KOPT-K1 (cell line): ENCODE measurements around the gene SLC16A9.
"Not testable (repeated sequence)": the region's sequence is repeated elsewhere in the genome, so short reads cannot be mapped to it uniquely, and the experiment has no call there.

ENCODE experiments used
- H3K27ac ChIP-seq: fragments of 200-600 bp; sonication (generic); 2 replicates; pipeline ENCODE4 v1.5.1; 2016; ENCODE audit warnings: antibody characterized with exemption, mild to moderate bottlenecking, low read depth, low read length; ENCODE audit not compliant: poor library complexity, severe bottlenecking
- H3K36me3 ChIP-seq: fragments of 200-600 bp; sonication (generic); 2 replicates; pipeline ENCODE4 v1.5.1; 2017; ENCODE audit warnings: antibody characterized with exemption, mild to moderate bottlenecking, low read length, moderate library complexity; ENCODE audit not compliant: insufficient read depth
- H3K9me3 ChIP-seq: fragments of 200-600 bp; sonication (generic); 2 replicates; pipeline ENCODE4 v1.5.1; 2017; ENCODE audit warnings: antibody characterized with exemption, low read length, mild to moderate bottlenecking; ENCODE audit not compliant: insufficient read depth, poor library complexity, severe bottlenecking

SLC16A9 gene

DNA sequence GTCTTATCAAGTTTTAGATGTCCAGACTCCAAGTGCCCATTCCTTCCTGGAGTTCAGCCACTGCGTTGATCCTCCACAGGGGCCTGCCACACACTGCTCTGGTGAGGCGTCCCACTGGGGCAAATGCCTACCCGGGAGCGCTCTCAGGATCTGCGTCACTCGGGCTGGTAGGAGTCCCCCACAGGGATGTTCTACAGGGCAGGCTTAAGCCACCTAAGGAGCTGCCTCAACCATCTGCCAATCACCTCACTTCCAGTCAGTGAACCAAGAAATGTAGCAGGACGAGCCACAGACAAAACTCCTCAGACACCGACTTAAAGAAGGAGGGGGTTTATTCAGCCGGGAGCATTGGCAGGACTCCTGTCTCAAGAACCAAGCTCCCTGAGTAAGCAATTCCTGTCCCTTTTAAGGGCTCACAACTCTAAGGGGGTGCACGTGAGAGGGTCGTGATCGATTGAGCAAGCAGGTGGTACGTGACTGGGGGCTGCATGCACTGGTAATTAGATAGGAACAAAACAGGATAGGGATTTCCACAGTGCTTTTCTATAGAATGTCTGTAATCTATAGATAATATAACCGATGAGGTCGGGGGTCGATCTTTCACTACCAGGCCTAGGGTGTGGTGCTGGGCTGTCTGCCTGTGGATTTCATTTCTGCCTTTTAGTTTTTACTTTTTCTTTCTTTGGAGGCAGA lies 23.8 kb upstream of the SLC16A9 start:
- H3K27ac ChIP-seq, H3K36me3 ChIP-seq, H3K9me3 ChIP-seq: not testable (repeated sequence)

GRCh38 chr10:59732849-59733248 lies 23.2 kb upstream of the SLC16A9 start:
- not testable (repeated sequence) for H3K36me3 ChIP-seq, H3K9me3 ChIP-seq, H3K27ac ChIP-seq

DNA sequence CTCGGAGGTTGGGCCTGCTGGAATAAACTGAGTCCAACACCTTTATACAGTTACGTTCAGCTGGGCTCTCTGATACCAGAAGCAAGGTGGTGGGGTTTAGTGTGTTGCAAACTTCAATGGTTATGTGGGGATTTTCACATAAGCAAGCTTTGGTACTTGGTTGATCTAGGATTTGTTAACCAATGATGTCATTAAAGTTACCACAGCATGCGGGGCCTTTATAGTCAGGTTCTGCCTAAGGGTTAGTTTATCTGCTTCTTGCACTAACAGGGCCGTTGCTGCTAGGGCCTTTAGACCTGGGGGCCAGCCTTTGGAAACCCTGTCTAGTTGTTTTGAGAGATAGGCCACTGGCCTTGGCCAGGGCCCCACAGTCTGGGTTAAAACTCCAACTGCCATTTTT lies 19.5 kb upstream of the SLC16A9 start:
- H3K9me3 ChIP-seq, H3K36me3 ChIP-seq, H3K27ac ChIP-seq: not testable (repeated sequence)

GRCh38 chr10:59724098-59724938 lies 14.7 kb upstream of the SLC16A9 start:
- H3K9me3 ChIP-seq, result no peaks in the 10 kb centered on the region
- no peak overlapping the region for H3K27ac ChIP-seq
- no peaks in the 10 kb centered on the region for H3K36me3 ChIP-seq

DNA sequence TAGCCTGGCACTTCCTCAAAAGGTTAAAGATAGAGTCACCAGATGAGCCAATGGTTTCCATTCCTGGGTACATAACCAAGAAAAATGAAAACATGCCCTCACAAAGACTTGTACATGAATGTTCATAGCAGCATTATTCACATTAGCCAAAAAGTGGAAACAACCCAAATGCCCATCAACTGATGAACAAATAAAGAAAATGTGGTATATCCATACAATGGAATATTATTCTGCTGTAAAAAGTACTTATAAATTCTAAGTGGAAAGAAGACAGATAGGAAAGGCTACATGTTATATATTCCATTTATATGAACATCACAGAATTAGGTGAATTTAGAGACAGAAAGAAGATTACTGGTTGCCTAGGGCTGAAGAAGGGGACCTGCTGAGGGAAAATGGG lies 10.7 kb upstream of the SLC16A9 start:
- Histone ChIP-seq H3K36me3 (no peaks in the 10 kb centered on the region), H3K9me3 (no peaks in the 10 kb centered on the region), H3K27ac (no peak overlapping the region)

- Histone ChIP-seq H3K36me3 (no peaks in the 10 kb centered on the region), H3K9me3 (no peaks in the 10 kb centered on the region), H3K27ac (no peak overlapping the region)
Observed at GRCh38 chr10:59719374-59719773, 9.7 kb upstream of the SLC16A9 start.

GRCh38 chr10:59718257-59718656 lies 8.6 kb upstream of the SLC16A9 start:
- Histone ChIP-seq H3K27ac (no peak overlapping the region), H3K9me3 (no peaks in the 10 kb centered on the region), H3K36me3 (no peaks in the 10 kb centered on the region)

DNA sequence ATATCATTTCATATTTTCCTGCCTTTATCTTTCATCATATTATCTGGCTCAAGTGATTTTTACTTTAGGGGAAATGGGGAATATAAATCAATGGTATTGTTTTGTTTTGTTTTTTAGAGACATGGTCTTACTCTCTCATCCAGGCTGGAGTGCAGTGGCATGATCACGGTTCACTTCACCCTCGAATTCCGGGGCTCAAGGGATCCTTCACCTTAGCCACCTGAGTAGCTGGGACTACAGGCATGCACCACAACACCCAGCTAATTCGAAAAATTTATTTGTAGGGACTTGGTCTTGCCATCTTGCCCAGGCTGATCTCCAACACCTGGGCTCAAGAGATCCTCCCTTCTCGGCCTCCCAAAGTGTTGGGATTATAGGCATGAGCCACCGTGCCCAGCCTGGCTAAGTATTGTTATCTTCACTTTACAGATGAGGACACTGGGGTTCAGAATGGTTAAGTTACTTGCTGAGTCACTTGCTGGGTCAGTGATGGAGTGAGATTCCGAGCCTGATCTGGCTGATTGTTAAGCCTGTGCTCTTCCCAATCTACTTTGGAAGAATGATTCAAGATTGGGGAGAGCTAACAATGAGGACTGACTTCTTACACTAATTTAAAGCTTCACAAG lies 3.7 kb upstream of the SLC16A9 start:
- H3K36me3 ChIP-seq, result no peaks in the 10 kb centered on the region
- no peaks in the 10 kb centered on the region for H3K9me3 ChIP-seq

DNA sequence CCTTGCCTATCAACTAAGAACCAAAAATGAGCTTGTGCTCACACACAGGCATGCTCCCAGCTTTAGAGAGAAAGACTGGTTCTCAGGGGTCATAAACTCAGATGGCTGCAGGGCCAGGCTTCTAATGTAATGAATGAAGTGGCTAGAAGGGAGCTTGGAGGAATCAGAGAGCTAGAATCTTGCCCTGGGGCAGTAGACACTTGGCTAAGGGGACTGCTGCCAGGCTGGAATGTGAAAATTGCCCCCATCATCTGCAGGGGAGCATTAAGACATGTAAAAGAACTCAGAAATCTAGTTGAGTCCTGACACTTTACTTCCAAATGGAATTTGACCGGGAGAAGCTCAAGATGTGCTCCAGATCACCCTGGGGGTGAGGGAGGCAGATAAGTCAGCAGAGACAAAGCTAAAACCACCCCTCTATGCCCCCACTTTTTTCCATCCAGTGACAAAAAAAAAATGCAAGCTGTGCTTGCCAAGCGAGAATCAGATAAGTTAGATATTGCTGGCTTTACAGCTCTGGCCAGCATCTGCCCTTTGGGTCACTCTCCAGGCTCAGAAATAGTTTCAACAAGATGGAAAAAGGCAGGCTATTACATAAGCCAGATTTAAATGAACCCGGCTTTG lies 2.3 kb upstream of the SLC16A9 start:
- no peak overlapping the region for H3K27ac ChIP-seq
- no peaks in the 10 kb centered on the region for H3K36me3 ChIP-seq
- H3K9me3 ChIP-seq, result no peaks in the 10 kb centered on the region

More for the DNA sequence above, 3.7 kb upstream of the SLC16A9 start:
- no peak overlapping the region for H3K27ac ChIP-seq

DNA sequence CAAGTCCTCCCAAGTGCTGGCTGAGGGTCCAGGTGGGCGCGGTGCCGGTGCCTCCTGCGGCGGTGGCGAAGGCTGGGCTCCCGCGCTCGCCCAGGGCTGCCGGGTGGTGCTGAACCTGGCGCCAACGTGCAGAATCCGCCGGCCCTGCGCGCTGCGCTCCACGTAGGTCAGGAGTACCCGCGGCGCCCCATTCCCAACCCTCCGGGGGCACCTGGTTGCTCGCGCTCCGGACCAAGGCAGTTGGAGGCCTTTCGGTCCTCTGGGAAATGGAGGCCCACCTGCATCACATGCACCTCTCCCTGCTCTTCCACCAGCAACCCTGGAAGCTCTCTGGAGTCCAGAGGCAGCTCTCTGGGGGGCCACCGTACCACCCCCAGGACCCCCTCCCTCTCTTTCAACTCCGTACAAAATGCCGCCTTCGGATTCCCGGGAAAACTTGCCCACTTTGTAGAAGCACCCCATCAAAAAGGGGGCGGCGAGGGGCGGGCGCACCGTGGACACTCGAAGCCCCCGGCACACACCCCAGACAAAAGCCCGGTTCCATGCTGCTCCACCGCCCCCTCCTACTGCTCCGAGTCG lies 745 bp downstream of the SLC16A9 start:
- H3K27ac ChIP-seq, result no peak overlapping the region
- no peaks in the 10 kb centered on the region for H3K36me3 ChIP-seq
- no peaks in the 10 kb centered on the region for H3K9me3 ChIP-seq

- no peak overlapping the region for H3K27ac ChIP-seq
- no peaks in the 10 kb centered on the region for H3K36me3 ChIP-seq
- no peaks in the 10 kb centered on the region for H3K9me3 ChIP-seq
Observed at GRCh38 chr10:59706851-59707797, 2.5 kb downstream of the SLC16A9 start.

DNA sequence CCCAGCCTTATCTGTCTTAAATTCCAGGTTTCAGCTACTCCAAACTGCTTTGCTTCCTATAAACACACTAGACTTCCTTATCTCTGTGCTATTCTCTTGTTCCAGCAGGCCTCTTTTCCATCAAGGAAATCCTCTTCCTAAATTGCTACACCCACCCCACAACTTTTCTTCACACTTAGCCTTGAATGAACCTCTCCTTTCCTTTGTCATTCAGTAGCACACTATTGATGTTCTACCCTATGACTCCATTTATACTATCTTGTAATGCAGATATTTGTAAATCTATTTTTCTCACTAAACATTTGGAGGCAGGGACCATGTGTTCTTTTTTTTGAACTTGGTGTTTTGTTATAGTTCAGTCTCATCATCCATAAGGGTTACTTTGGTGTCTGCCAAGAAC lies 3.7 kb downstream of the SLC16A9 start:
- H3K27ac ChIP-seq, result no peak overlapping the region
- no peaks in the 10 kb centered on the region for H3K36me3 ChIP-seq
- no peaks in the 10 kb centered on the region for H3K9me3 ChIP-seq

DNA sequence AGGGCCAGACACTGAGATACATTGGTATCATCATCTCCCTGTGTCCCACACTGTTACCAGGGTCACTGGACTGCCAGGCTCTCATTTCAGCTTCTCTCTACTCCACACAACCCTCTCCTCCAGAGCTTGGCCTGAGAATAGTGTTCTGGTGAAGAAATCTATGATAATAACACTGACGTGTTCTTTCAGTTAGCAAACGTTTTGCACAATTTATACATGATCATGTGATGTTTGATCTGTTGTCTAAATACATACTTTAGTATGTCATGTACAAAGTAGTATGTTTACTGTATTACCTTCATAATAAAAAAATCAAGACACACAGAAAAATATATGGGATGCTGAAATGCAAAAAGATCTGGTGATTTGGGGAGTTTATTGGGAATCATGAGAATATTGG lies 5.0 kb downstream of the SLC16A9 start:
- Histone ChIP-seq H3K36me3 (no peaks in the 10 kb centered on the region), H3K27ac (no peak overlapping the region), H3K9me3 (no peaks in the 10 kb centered on the region)

GRCh38 chr10:59702347-59702746 lies 7.3 kb downstream of the SLC16A9 start:
- Histone ChIP-seq H3K36me3 (no peaks in the 10 kb centered on the region), H3K9me3 (no peaks in the 10 kb centered on the region), H3K27ac (no peak overlapping the region)
